SK-N-SH (cell line): ENCODE results near the gene GAS2L1. TPM values are rescaled to one million over a fixed set of nuclear protein-coding genes. Genes with fewer than 3 reads are reported as not detected.

Experiments
- CTCF ChIA-PET: fragments of 300-600, 350-600 bp; formaldehyde crosslinking; extraction: SDS; loops from one replicate; lab custom pipeline; 2021; lab: Yijun Ruan, JAX
- POLR2A ChIA-PET: fragments of 350-600 bp; sonication (Branson Sonifier 250); formaldehyde crosslinking; extraction: SDS; loops from one replicate; lab custom pipeline; 2020; ENCODE audit warnings: antibody characterized with exemption, inconsistent platforms; lab: Yijun Ruan, JAX
- DNase-seq: peaks from one replicate; pipeline ENCODE4 v3.0.0; 2012
- H2AFZ ChIP-seq: fragments of 200-600 bp; sonication (generic); 2 replicates; pipeline ENCODE4 v1.8.1; 2016; ENCODE audit warnings: antibody characterized with exemption, mild to moderate bottlenecking, low read depth
- H3F3A ChIP-seq: fragments of 200-600 bp; sonication (generic); replicated peaks from 2 replicates; pipeline ENCODE3; 2016; ENCODE audit warnings: antibody characterized with exemption, mild to moderate bottlenecking; ENCODE audit not compliant: insufficient read depth
- H3K27ac ChIP-seq, 2 experiments: fragments of 200-500 bp in 1 of 2; fragments of 200-600 bp in 1 of 2; sonication (Bioruptor generic) in 1 of 2; sonication (generic), shearing (Covaris generic) in 1 of 2; 2 replicates each; pipeline versions ENCODE4 v1.5.1 to v1.6.1; 2014 to 2016; ENCODE audit warnings: low read depth in 2 of 2, inconsistent platforms in 1 of 2, low read length in 1 of 2, mild to moderate bottlenecking in 1 of 2, mixed read lengths in 1 of 2
- H3K27me3 ChIP-seq: fragments of 200-600 bp; sonication (generic), shearing (Covaris generic); 2 replicates; pipeline ENCODE4 v1.6.1; 2016; ENCODE audit warnings: mixed run types; ENCODE audit not compliant: insufficient read depth
- H3K36me3 ChIP-seq, 2 experiments: fragments of 200-500 bp in 1 of 2; fragments of 200-600 bp in 1 of 2; sonication (Bioruptor generic) in 1 of 2; sonication (generic) in 1 of 2; replicated peaks in 1 of 2; 2 replicates each; pipeline versions ENCODE3 to v1.5.1; 2014 to 2016; ENCODE audit warnings: low read length in 1 of 2, mild to moderate bottlenecking in 1 of 2; ENCODE audit not compliant: insufficient read depth in 2 of 2, control insufficient read depth in 1 of 2
- H3K4me1 ChIP-seq, 2 experiments: fragments of 200-500 bp in 1 of 2; fragments of 200-600 bp in 1 of 2; sonication (Bioruptor generic) in 1 of 2; sonication (generic), shearing (Covaris generic) in 1 of 2; 2 replicates each; pipeline versions ENCODE4 v1.5.1 to v1.6.1; 2014 to 2016; ENCODE audit warnings: low read depth in 1 of 2, low read length in 1 of 2, mixed run types in 1 of 2; ENCODE audit not compliant: insufficient read depth in 2 of 2, control insufficient read depth in 1 of 2
- H3K4me2 ChIP-seq: fragments of 200-600 bp; sonication (generic), shearing (Covaris generic); 2 replicates; pipeline ENCODE4 v1.6.1; 2017; ENCODE audit warnings: mixed run types
- H3K4me3 ChIP-seq, 2 experiments: fragments of 200-500 bp in 1 of 2; fragments of 200-600 bp in 1 of 2; sonication (Bioruptor generic) in 1 of 2; sonication (generic), shearing (Covaris generic) in 1 of 2; 2 replicates each; pipeline versions ENCODE4 v1.5.1 to v1.8.1; 2014 to 2016; ENCODE audit warnings: low read depth in 2 of 2, inconsistent platforms in 1 of 2, low read length in 1 of 2, mild to moderate bottlenecking in 1 of 2, mixed read lengths in 1 of 2, moderate library complexity in 1 of 2
- H3K79me2 ChIP-seq: fragments of 200-600 bp; sonication (generic); 2 replicates; pipeline ENCODE4 v1.8.1; 2017; ENCODE audit warnings: mild to moderate bottlenecking; ENCODE audit not compliant: insufficient read depth
- H3K9ac ChIP-seq: fragments of 200-600 bp; sonication (generic); 2 replicates; pipeline ENCODE4 v1.6.1; 2017; ENCODE audit warnings: mixed run types
- H3K9me2 ChIP-seq: fragments of 200-600 bp; sonication (generic); 2 replicates; pipeline ENCODE4 v1.6.1; 2017; ENCODE audit warnings: mixed run types
- H3K9me3 ChIP-seq: fragments of 200-600 bp; sonication (generic); 2 replicates; pipeline ENCODE4 v1.6.1; 2017; ENCODE audit warnings: mixed run types, mild to moderate bottlenecking, moderate library complexity
- H4K20me1 ChIP-seq: fragments of 200-600 bp; sonication (generic); 2 replicates; pipeline ENCODE4 v1.6.1; 2017; ENCODE audit warnings: mild to moderate bottlenecking, mixed run types; ENCODE audit not compliant: insufficient read depth
- EP300 ChIP-seq, 2 experiments: IDR thresholded peaks; 2 replicates each; pipeline versions ENCODE4 v1.4.0 to v1.6.1; 2012; ENCODE audit warnings: borderline replicate concordance in 1 of 2, low read depth in 1 of 2, low read length in 1 of 2
- GABPA ChIP-seq: IDR thresholded peaks from 2 replicates; pipeline ENCODE4 v1.4.0; 2012; ENCODE audit warnings: low read depth, mild to moderate bottlenecking
- JUND ChIP-seq: IDR thresholded peaks from 2 replicates; pipeline ENCODE4 v1.4.0; 2012
- MXI1 ChIP-seq: IDR thresholded peaks from 2 replicates; pipeline ENCODE4 v1.6.1; 2012; ENCODE audit warnings: mild to moderate bottlenecking, low read depth, low read length, improper control_type of control experiment
- NFIC ChIP-seq: IDR thresholded peaks from 2 replicates; pipeline ENCODE4 v1.4.0; 2012; ENCODE audit warnings: borderline replicate concordance
- RFX5 ChIP-seq: IDR thresholded peaks from 2 replicates; pipeline ENCODE4 v1.6.1; 2012; ENCODE audit warnings: mild to moderate bottlenecking, improper control_type of control experiment, low read length
- TCF12 ChIP-seq: IDR thresholded peaks from 2 replicates; pipeline ENCODE4 v1.4.0; 2012
- WGBS: methylation state at CpG from one replicate; pipeline ENCODE4 v1.1.6; 2017; ENCODE audit warnings: low lambda C conversion rate; 5-methylcytosine and 5-hydroxymethylcytosine counted together
- polyA plus RNA-seq, 3 experiments: library from polyadenylated mRNA; depleted of rRNA; stranded (reverse); fragments of >200 nt; gene quantifications; 2 replicates each; pipeline ENCODE4 v1.2.3, GENCODE V29; 2012
- TF ChIP-seq, protein P1 (sequence below): IDR thresholded peaks from 2 replicates; pipeline ENCODE4 v1.4.0; 2012; ENCODE audit warnings: low read depth, borderline replicate concordance
- TF ChIP-seq, protein P2 (sequence below): IDR thresholded peaks from 2 replicates; pipeline ENCODE4 v1.4.0; 2012; ENCODE audit warnings: low read depth, borderline replicate concordance
- TF ChIP-seq, protein P3 (sequence below): fragments of 150-350 bp; IDR thresholded peaks from 2 replicates; pipeline ENCODE4 v1.6.1; 2016; ENCODE audit warnings: mild to moderate bottlenecking, low read depth, low read length

The GAS2L1 gene
- polyA plus RNA-seq, 1 of the 3 experiments (the other 2 are of a cell fraction): 21.8 TPM

DNA sequence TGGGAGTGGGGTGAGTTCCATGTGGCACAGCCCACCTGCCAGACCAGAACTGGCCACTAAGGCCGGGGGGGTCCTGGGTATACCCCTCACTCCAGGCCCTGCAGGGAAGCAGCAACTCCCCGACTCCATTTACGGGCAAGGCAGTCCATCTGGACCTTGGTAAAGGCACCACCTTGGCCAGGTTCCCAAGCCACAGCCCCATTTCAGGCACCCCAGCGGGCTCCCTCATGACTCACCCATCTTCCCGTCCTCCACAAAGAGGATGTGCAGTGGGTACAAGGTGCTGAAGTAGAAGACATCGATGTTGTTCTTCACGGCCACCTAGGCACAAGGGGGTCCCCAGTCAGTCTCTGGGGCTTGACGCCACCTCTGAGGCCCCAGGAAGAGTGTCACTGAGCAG is 24.8 kb downstream of the GAS2L1 start:
- TF ChIP-seq EP300 (IDR thresholded peaks at IDR 0.05; ENCODE audit: borderline replicate concordance in 1 of 2, low read depth in 1 of 2, low read length in 1 of 2): no peak
- no peak for TF ChIP-seq GABPA
- TF ChIP-seq, protein P1, sequence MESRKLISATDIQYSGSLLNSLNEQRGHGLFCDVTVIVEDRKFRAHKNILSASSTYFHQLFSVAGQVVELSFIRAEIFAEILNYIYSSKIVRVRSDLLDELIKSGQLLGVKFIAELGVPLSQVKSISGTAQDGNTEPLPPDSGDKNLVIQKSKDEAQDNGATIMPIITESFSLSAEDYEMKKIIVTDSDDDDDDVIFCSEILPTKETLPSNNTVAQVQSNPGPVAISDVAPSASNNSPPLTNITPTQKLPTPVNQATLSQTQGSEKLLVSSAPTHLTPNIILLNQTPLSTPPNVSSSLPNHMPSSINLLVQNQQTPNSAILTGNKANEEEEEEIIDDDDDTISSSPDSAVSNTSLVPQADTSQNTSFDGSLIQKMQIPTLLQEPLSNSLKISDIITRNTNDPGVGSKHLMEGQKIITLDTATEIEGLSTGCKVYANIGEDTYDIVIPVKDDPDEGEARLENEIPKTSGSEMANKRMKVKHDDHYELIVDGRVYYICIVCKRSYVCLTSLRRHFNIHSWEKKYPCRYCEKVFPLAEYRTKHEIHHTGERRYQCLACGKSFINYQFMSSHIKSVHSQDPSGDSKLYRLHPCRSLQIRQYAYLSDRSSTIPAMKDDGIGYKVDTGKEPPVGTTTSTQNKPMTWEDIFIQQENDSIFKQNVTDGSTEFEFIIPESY: no peak
- TF ChIP-seq NFIC: no peak
- TF ChIP-seq, protein P2, sequence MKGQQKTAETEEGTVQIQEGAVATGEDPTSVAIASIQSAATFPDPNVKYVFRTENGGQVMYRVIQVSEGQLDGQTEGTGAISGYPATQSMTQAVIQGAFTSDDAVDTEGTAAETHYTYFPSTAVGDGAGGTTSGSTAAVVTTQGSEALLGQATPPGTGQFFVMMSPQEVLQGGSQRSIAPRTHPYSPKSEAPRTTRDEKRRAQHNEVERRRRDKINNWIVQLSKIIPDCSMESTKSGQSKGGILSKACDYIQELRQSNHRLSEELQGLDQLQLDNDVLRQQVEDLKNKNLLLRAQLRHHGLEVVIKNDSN: no peak
- TF ChIP-seq TCF12: no peak
- no peak for TF ChIP-seq RFX5
- TF ChIP-seq JUND: no peak
- TF ChIP-seq MXI1: no peak
- TF ChIP-seq, all 33 proteins: peak for 0
- POLR2A ChIA-PET: no interaction called here
- no CpG with 5 or more reads among the region's 8 CpGs for WGBS
- Histone ChIP-seq H2AFZ (no peak overlapping the region), H3K27me3 (no peaks in the 10 kb centered on the region), H3F3A (no peaks in the 10 kb centered on the region), H4K20me1 (no peaks in the 10 kb centered on the region), H3K27ac (no peak overlapping the region; a peak in 1 of 4 replicates), H3K36me3 (peaks cover 0 to 69% of the 10 kb centered on the region in 2 experiments), H3K4me1 (peaks cover 0 to 18% of the 10 kb centered on the region in 2 experiments; a peak in 1 of 4 replicates), H3K4me2 (no peak overlapping the region), H3K9me2 (no peaks in the 10 kb centered on the region), H3K9me3 (no peaks in the 10 kb centered on the region), H3K79me2 (no peaks in the 10 kb centered on the region), H3K9ac (no peak overlapping the region), H3K4me3 (no peak overlapping the region)
- CTCF ChIA-PET: interaction anchor here (1.6 kb wide), 1 partner anchor 28 kb away, joined by 4 read pairs; no protein-coding TSS in a partner anchor
- DNase-seq: no peak

DNA sequence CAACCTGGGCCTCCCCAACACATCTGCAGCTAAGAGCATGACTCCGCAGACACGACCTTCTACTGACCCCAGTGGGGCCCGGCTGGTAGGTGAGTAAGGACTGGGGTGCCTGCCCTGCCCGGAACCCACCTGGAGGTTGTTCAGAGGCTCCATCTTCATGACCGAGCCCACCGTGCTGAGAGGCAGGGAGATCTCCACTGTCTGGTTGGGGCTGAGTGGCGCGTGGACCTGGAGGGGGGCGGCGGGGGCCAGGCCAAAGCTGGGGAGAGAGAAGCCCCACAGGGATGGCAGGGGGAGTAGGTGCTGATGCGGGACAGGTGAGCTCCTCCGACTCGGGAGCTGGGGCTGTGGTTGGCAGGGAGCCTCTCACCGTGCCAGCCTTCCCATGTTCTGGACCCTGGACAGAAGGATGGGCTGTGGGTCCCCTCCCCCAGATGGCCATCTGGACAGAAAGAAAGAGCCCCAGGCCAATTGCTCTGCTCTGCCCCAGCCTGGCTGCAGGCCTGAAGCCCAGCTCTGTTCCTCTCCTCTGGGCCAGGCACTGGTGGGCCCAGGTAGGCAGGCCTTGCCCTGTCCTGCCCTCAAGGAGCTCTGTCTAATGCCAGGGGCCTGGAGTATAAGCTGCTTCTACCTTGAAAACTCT is 25.3 kb downstream of the GAS2L1 start:
- no peak overlapping the region for H3K9ac ChIP-seq
- WGBS: 83% methylated on average over 7 of the region's 14 CpGs
- peak overlapping the region in 1 of 2 experiments; percentile 40; a peak in 1 of 4 replicates for H3K27ac ChIP-seq
- H3K9me3 ChIP-seq: no peaks in the 10 kb centered on the region
- H4K20me1 ChIP-seq: no peaks in the 10 kb centered on the region
- ChIA-PET CTCF (interaction anchor here (0.9 to 1.9 kb wide), 3 partner anchors 18 to 86 kb away, joined by 3 to 8 read pairs (median 4); no protein-coding TSS in a partner anchor), POLR2A (no interaction called here)
- H3K27me3 ChIP-seq: no peaks in the 10 kb centered on the region
- H3K4me2 ChIP-seq: no peak overlapping the region
- H3K4me3 ChIP-seq: no peak overlapping the region
- H3K4me1 ChIP-seq: peaks cover 0 to 18% of the 10 kb centered on the region in 2 experiments; a peak in 1 of 4 replicates
- peaks cover 0 to 65% of the 10 kb centered on the region in 2 experiments for H3K36me3 ChIP-seq
- 0 out of 4 replicates have a peak, but pooled peaks of 1 of the 2 experiments have one; percentile 12 for TF ChIP-seq EP300 (IDR thresholded peaks at IDR 0.05; ENCODE audit: borderline replicate concordance in 1 of 2, low read depth in 1 of 2, low read length in 1 of 2)
- TF ChIP-seq, protein P3, sequence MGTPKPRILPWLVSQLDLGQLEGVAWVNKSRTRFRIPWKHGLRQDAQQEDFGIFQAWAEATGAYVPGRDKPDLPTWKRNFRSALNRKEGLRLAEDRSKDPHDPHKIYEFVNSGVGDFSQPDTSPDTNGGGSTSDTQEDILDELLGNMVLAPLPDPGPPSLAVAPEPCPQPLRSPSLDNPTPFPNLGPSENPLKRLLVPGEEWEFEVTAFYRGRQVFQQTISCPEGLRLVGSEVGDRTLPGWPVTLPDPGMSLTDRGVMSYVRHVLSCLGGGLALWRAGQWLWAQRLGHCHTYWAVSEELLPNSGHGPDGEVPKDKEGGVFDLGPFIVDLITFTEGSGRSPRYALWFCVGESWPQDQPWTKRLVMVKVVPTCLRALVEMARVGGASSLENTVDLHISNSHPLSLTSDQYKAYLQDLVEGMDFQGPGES: no peak
- H3K79me2 ChIP-seq: no peaks in the 10 kb centered on the region
- DNase-seq: peak; percentile 60
- H3F3A ChIP-seq: no peaks in the 10 kb centered on the region
- no peaks in the 10 kb centered on the region for H3K9me2 ChIP-seq
- H2AFZ ChIP-seq: no peak overlapping the region
